ENCODE measurements around the gene ATG13. TPM values are rescaled to one million over a fixed set of nuclear protein-coding genes. Genes with fewer than 3 reads are reported as not detected.
A peak's percentile ranks its signal among the peaks of the same experiment; 100 is the strongest.

The ATG13 gene
- total RNA-seq, 1 experiment from 2014 or later = 74.7 TPM

- no peak for DNase-seq (ENCODE audit: low read depth)
Measured at GRCh38 chr11:46607516-46607915, 9.8 kb upstream of the ATG13 start.

DNA sequence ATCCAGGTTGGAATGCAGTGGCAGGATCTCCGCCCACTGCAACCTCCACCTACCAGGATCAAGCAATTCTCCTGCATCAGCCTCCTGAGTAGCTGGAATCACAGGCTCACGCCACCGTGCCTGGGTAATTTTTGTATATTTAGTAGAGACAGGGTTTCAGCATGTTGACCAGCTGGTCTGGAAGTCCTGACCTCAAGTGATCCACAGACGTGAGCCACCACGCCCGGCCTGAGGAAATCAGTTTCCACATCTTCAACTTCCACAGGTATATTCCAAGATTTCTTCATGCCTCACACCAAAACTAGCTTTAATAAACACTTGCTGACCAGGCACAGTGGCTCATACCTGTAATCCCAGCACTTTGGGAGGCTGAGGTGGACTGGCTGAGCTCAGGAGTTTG, 8.0 kb upstream of the ATG13 start:
- DNase-seq (ENCODE audit: low read depth) = no peak

DNA sequence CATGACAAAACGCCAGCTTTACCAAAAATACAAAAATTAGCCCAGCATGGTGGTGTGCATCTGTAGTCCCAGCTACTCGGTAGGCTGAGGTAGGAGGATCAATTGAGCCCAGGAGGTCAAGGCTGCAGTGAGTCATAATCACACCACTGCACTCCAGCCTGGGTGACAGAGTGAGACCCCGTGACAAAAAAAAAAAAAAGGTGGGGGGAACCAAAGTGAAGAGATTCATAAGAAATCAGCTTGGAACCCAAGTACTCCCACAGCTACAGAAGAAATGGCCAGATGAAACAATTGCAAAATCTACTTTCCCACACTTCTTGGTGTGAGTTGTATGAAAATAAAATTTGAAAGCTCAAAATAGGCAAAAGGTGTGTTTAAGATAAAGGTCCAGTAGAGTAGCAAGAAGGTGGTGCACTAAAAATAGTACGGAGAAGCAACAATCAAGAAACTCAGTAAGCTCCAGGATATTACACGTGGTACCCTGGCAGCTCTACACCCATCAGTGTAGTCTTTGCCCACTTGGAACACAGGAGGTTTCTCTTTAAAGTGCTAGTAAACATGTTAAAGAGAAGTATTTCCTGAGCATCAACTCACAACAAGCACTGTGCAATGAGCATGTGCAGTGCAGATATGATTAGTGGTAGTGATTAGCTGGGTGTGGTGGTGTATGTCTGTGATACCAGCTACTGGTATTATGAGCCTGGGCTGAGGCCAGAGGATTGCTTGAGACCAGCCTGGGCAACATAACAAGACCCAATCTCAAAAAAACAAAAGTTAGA, 5.6 kb upstream of the ATG13 start:
- DNase-seq (ENCODE audit: low read depth) = no peak

- DNase-seq (ENCODE audit: low read depth) = no peak
Measured at GRCh38 chr11:46612326-46612725, 5.0 kb upstream of the ATG13 start.

DNA sequence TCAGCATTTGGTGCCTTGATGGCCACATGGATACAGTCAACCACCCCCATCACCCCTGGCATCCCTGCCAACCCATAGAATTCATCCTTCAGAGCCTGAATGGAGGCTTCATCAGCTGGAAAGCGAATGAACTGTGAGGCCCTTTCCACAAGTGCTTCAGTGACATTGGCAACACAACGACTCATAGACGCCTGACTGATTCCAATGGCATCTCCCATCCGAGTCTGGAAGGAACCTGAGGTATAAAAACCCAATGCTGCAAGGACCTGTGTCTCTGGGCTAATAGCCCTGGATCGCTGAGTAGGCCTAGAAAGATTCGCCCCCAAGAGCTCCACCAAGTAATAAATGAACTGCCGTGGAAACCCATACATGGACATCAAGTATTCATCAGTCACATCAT, 1.6 kb upstream of the ATG13 start:
- DNase-seq (ENCODE audit: low read depth) = no peak

DNA sequence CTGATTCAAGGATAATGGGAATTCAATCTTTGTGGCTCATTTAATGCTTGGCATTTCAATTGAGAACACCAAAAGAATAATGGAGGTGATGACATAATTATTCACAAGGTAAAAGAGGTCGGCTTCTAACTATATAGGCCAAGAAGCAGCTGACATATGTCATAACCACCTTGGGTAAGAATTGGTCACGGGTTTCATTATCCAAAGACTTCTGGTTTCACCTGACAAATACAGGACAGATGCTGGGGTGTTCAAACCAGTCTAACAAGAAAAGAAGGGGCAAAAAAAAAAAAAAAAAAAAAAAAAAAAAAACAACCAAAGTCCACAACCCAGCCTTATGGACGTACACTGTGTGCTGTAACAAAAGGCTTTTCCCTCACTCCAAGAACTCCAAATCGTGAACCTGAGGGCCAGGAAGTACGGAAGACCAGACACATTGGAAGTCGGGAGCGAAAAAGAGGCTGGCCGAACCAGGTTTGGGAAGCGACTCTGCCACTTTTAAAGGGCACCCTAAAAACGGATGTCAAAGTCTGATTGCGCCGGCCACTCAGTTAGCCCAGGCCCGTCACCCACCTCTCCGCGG, 711 bp upstream of the ATG13 start:
- DNase-seq (ENCODE audit: low read depth) = no peak

DNA sequence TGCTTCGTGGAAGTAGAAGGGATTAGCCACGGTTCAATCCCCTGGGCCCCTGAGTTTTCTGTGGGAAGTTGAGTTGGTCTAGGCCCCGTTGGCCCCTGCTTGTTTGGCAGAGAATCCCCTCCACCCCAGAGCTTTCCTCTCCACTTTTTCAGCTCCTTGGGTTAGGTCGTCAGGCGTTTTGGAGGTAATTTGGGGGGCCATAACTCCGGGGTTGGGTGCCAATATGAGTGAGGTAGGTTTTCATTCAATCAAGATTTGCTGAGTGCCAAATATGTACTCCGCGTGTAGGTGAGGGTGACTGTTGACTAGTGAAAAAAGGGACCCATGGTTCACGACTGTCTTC, 590 bp downstream of the ATG13 start:
- DNase-seq (ENCODE audit: low read depth) = no peak

DNA sequence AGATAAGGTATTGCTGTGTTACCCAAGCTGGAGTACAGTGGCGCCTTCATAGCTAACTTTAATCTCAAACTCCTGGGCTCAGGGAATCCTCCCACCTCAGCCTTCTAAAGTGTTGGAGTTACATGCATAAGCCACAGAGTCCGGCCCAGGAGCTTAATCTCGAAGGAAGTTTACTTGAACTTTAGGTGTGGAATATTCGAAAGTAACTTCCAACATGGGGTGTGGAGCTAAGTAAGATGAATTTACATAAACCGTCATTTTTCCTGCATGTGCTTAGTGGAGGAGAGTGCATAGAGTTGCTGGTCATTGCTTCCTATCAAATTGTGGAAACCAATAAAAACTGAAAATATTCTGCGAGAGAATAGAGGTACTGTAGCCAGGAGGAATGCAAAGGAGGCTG, 1.5 kb downstream of the ATG13 start:
- no peak for DNase-seq (ENCODE audit: low read depth)

GRCh38 chr11:46625406-46625805, 8.1 kb downstream of the ATG13 start:
- DNase-seq (ENCODE audit: low read depth) = no peak

DNA sequence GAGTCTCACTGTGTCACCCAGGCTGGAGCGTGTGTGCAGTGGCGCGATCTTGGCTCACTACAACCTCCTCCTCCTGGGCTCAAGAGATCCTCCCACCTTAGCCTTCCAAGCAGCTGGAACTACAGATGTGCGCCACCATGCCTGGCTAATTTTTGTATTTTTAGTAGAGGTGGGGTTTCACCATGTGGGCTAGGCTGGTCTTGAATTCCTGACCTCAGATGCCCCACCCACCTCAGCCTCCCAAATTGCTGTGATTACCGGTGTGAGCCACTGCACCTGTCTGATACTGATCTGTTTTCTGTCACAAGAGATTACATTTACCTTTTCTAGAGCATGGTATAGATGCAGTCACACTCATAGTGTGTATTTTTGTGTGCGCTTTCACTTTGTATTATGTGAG, 11.6 kb downstream of the ATG13 start:
- DNase-seq (ENCODE audit: low read depth) = no peak

DNA sequence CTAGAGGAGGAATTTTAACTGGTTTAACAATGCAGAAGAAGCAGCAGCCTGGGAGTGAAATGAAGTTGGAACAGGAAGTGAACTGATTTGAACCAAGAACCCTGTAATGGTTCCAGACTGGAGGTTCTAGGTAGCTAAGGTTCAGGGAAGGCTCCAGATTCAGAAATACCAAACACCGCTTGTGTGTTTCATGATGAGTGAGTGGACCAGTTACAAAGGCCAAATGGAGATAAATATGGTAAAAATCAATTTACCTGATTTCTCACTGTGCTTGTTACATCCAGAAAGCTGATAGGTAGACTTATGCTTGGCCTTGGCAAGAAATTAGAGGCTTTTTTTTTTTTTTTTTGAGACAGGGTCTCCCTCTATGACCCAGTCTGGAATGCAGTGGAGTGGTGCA, 12.9 kb downstream of the ATG13 start:
- no peak for DNase-seq (ENCODE audit: low read depth)

GRCh38 chr11:46631676-46632075, 14.3 kb downstream of the ATG13 start:
- no peak for DNase-seq (ENCODE audit: low read depth)

DNA sequence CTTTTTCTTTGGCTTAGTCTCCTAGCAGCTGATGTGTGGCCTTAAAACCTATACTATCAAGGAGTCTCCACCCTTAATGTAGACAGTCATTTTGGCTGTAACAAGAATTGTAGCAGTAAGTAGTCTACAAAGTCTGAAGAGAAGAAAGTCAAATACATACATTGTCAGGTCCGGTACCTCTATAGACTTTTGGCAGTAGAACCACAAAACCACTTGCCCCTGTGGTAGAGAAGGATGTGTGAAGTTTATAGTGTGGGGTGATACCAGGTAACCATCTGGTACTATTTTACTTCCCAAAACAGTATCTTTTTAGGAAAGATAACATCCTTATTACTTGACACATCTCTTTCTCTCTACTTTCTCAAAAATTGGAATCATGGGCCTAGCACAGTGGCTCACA, 15.1 kb downstream of the ATG13 start:
- DNase-seq (ENCODE audit: low read depth) = no peak

DNA sequence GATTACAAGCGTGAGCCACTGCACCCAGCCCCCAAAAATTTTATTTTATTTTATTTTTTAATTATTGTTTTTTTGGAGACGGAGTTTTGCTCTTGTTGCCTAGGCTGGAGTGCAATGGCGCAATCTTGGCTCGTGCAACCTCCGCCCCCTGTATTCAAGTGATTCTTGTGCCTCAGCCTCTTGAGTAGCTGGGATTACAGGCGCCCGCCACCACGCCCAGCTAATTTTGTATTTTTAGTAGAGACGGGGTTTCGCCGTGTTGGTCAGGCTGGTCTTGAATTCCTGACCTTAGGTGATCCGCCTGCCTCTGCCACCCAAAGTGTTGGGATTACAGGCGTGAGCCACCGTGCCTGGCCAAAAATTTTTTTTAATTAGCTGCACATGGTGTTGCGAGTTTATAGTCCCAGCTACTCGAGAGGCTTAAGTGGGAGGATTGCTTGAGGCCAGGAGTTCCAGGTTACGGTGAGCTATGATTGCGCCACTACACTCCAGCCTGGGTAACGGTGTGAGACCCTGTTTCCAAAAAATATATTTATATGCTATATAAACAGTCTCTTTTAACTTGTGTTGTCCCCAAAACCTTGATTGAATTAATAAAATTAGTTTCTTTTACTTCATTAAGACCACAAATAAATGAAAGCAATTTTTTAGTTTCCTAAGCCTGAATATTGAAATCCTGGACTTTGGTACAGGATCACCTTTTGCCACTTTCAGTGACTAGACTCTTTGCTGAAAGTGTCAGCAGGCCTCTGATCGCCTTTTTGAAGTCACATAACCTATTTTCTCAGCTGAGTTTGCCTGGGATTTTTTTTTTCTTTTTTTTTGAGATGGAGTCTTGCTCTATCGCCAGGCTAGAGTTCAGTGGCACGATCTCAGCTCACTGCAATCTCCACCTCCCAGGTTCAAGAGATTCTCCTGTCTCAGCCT, 16.2 kb downstream of the ATG13 start:
- DNase-seq (ENCODE audit: low read depth) = no peak

DNA sequence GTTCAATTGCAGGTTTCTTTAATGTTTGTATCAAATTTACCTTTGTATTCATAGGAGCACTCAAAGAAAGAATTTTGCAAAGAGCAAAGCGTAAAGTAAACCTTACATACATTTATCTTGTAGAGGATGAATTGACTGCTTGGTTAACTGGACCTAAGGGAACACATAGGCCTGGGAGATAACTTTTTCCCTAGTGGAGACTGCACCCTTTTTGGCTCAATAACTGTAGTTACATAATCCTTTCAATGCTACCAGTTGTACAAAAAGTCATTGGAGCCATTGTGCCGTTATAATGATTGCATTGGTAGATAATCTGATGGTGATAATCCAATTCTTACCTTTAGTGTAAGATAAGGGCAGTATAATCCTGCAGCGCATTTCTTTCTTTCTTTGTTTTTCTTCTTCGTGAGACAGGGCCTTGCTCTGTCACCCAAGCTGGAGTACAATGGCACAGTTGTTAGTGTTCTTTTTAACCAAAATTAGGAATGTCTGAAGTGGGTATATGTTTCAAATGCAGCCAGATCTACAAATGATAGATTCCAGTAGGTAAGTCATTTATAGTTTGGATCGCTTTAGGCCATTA, 18.3 kb downstream of the ATG13 start:
- no peak for DNase-seq (ENCODE audit: low read depth)

DNA sequence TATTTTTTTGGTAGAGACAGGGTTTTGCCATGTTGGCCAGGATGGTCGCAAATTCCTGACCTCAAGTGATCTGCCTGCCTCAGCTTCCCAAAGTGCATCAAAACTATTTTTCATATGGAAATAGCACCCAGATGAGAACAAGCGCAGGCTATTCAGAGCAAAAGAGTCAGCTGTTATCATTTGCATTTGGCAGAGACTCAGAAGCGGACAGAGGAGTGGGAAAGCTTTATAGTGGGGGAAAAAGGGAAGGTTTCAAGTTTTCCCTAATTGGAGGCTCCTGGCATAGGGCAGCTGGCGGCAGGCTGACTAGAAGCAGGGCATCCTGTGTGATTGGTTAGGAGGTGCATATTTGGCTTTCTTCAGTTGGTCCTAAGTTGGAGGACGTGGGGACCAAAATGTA, 20.2 kb downstream of the ATG13 start:
- DNase-seq (ENCODE audit: low read depth) = no peak

- DNase-seq (ENCODE audit: low read depth) = peak; percentile 37
Measured at GRCh38 chr11:46639197-46639839, 22.0 kb downstream of the ATG13 start.

DNA sequence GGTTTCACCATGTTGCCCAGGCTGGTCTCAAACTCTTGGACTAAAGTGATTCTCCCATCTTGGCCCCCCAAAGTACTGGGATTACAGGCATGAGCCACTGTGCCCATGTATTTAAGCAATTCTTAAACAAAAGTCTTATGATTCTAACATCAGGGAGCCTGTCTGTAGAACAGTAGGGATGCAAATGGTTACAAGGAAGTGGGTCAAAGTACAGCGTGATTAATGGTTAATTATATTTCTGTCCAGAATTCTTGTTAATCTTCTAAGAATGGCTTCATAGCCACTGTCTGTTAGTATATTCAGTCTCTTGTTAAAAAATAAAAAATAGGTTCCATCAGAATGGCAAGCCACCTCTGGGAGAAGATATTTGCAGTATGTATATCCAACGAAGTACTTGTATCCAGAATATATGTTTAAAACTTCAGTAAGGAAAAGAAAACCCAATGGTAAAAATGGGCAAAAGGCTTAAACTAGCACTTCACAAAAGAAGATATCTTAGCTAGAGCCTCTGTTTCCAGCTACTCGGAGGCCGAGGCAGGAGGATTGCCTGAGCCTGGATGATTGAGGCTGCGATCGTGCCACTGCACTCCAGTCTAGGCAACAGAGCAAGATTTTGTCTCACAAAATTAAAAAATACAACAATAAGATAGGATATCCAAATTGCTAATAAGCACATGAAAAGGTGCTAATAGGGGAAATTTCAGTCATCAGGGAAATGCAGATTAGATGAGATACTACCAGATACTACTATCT, 22.9 kb downstream of the ATG13 start:
- DNase-seq (ENCODE audit: low read depth) = no peak

- DNase-seq (ENCODE audit: low read depth) = no peak
Measured at GRCh38 chr11:46641639-46642038, 24.3 kb downstream of the ATG13 start.

DNA sequence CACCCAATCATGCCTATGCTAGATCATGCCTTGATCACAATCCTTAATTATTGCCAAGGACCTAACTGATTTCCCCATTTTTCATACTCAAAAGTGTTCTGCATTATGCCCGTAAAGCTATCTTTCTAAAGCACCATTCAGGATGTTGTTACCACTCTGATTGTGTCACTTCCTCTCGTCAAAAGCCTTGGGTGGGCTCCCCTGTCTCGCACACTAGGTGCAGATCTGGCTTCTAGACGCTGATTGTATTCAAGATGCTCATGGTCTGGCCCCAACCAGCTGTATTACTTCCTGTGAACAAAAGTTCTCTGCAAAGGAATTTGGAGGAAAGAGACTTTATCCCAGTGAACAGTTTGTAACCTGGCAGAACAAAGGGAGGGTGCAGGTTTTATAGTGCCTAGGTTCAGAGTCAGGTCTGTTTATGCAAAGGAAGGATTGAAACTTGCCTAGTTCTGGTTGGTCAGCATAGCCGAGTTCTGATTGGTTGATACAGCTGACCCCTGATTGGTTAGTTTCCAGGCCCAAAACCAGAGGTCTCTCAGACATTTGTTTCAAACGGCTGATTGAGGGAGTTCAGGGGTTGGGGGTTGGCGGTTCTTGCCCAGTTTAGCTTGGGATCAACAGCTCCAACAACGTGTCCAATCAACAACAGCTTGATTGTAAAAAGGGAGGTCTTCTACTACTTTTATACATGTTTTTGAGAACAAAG, 25.4 kb downstream of the ATG13 start:
- DNase-seq (ENCODE audit: low read depth) = no peak

GRCh38 chr11:46643531-46643930, 26.2 kb downstream of the ATG13 start:
- no peak for DNase-seq (ENCODE audit: low read depth)
